Loucy (cell line): ENCODE results near the gene MACROD2.

ENCODE experiments used
- EZH2phosphoT487 ChIP-seq: fragments of 200-600 bp; IDR thresholded peaks from 2 replicates; pipeline ENCODE4 v1.6.1; 2018; ENCODE audit warnings: antibody characterized with exemption, mild to moderate bottlenecking, moderate library complexity, borderline replicate concordance
- TF ChIP-seq, protein P1 (sequence below): fragments of 200-600 bp; sonication (generic); conservative IDR thresholded peaks from 2 replicates; pipeline ENCODE4 v1.5.1; 2014; ENCODE audit warnings: mild to moderate bottlenecking, antibody characterized with exemption, low read length

DNA sequence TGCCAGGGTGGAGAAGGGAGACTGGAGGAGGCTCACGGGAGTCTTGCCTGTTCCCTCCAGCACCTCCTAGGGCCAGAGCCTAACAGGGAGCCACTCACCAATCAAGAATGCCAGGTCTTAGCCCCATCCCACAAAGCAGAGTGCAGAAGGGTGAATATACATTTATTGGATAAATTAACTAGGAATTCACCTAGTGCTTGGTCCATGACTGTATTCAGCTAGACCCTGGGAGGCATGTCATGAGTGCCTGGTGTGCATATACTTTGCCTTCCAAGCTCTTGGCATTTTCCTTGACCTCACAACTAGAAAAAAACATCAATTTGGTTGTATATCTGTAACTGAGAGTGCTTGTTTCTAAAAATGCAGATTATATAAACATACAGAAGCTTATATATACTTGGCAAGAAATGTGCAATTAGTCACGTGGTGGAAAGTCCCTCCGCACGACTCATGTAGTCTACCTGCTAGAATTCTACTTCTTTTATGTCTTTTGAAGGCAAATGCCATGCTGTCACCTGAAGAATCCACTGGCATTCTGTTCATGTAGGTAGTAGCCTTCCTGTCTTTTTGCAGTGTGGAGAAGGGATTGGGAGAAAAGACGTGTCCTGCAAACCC, 1586.9 kb downstream of the MACROD2 start:
- TF ChIP-seq, protein P1, sequence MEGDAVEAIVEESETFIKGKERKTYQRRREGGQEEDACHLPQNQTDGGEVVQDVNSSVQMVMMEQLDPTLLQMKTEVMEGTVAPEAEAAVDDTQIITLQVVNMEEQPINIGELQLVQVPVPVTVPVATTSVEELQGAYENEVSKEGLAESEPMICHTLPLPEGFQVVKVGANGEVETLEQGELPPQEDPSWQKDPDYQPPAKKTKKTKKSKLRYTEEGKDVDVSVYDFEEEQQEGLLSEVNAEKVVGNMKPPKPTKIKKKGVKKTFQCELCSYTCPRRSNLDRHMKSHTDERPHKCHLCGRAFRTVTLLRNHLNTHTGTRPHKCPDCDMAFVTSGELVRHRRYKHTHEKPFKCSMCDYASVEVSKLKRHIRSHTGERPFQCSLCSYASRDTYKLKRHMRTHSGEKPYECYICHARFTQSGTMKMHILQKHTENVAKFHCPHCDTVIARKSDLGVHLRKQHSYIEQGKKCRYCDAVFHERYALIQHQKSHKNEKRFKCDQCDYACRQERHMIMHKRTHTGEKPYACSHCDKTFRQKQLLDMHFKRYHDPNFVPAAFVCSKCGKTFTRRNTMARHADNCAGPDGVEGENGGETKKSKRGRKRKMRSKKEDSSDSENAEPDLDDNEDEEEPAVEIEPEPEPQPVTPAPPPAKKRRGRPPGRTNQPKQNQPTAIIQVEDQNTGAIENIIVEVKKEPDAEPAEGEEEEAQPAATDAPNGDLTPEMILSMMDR = no peak
- TF ChIP-seq EZH2phosphoT487 = no peak
